MM.1S (cell line): ENCODE results near the gene MT2A.

Experiments
- DNase-seq: peaks from one replicate; pipeline ENCODE4 v3.0.0-alpha.2; 2015
- H2AFZ ChIP-seq: fragments of 300-600 bp; sonication (generic); 2 replicates; pipeline ENCODE4 v1.6.0; 2016; ENCODE audit warnings: antibody characterized with exemption, low read length
- H3F3A ChIP-seq: fragments of 300-600 bp; sonication (generic); 2 replicates; pipeline ENCODE4 v1.6.1; 2016; ENCODE audit warnings: mild to moderate bottlenecking, antibody characterized with exemption, low read length, moderate library complexity, mixed read lengths; ENCODE audit not compliant: insufficient read depth
- H3K27ac ChIP-seq: fragments of 300-600 bp; sonication (generic); 2 replicates; pipeline ENCODE4 v1.5.1; 2016; ENCODE audit warnings: mild to moderate bottlenecking, low read length
- H3K27me3 ChIP-seq: fragments of 300-600 bp; sonication (generic); replicated peaks from 2 replicates; pipeline ENCODE4 v1.6.0; 2016; ENCODE audit warnings: low read length; ENCODE audit not compliant: insufficient read depth
- H3K36me3 ChIP-seq: fragments of 300-600 bp; sonication (generic); replicated peaks from 2 replicates; pipeline ENCODE4 v1.6.1; 2016; ENCODE audit warnings: mild to moderate bottlenecking, low read length, mixed read lengths; ENCODE audit not compliant: insufficient read depth
- H3K4me1 ChIP-seq: fragments of 300-600 bp; sonication (generic); 2 replicates; pipeline ENCODE4 v1.6.1; 2016; ENCODE audit warnings: low read length, mixed read lengths
- H3K4me2 ChIP-seq: fragments of 300-600 bp; sonication (generic); 2 replicates; pipeline ENCODE4 v1.6.0; 2016; ENCODE audit warnings: low read depth, low read length
- H3K4me3 ChIP-seq: fragments of 300-600 bp; sonication (generic); 2 replicates; pipeline ENCODE4 v1.5.1; 2016; ENCODE audit warnings: low read length, mixed read lengths
- H3K79me2 ChIP-seq: fragments of 300-600 bp; sonication (generic); 2 replicates; pipeline ENCODE4 v1.6.1; 2016; ENCODE audit warnings: mixed run types, low read length, mixed read lengths
- H3K9ac ChIP-seq: fragments of 300-600 bp; sonication (generic); 2 replicates; pipeline ENCODE4 v1.6.1; 2016; ENCODE audit warnings: low read length, mixed read lengths
- H3K9me2 ChIP-seq: fragments of 300-600 bp; sonication (generic); replicated peaks from 2 replicates; pipeline ENCODE4 v1.6.1; 2016; ENCODE audit warnings: mild to moderate bottlenecking, low read length, mixed read lengths; ENCODE audit not compliant: insufficient read depth
- H3K9me3 ChIP-seq: fragments of 300-600 bp; sonication (generic); replicated peaks from 2 replicates; pipeline ENCODE4 v1.6.1; 2016; ENCODE audit warnings: mild to moderate bottlenecking, low read length, mixed read lengths; ENCODE audit not compliant: insufficient read depth
- H4K20me1 ChIP-seq: fragments of 300-600 bp; sonication (generic); 2 replicates; pipeline ENCODE4 v1.6.1; 2016; ENCODE audit warnings: mild to moderate bottlenecking, low read length, moderate library complexity, mixed read lengths; ENCODE audit not compliant: insufficient read depth
- CTCF ChIP-seq: fragments of 300-600 bp; sonication (generic); IDR thresholded peaks from 2 replicates; pipeline ENCODE4 v1.5.1; 2016; ENCODE audit warnings: antibody characterized with exemption, low read length, mixed read lengths
- EZH2 ChIP-seq: fragments of 300-600 bp; sonication (generic); optimal IDR thresholded peaks from 2 replicates; pipeline ENCODE3; 2017; ENCODE audit warnings: low read depth, mild to moderate bottlenecking, antibody characterized with exemption, low read length, mixed read lengths
- EZH2phosphoT487 ChIP-seq: fragments of 300-600 bp; sonication (generic); IDR thresholded peaks from 2 replicates; pipeline ENCODE4 v1.6.1; 2018; ENCODE audit warnings: antibody characterized with exemption, low read length

Gene MT2A

GRCh38 chr16:56610609-56611111, 2.3 kb downstream of the MT2A start:
- Histone ChIP-seq H3K27me3 (peaks cover 16% of the 10 kb centered on the region), H3K4me2 (no peak overlapping the region), H3K4me3 (no peak overlapping the region), H3F3A (peaks cover 16% of the 10 kb centered on the region), H3K9ac (no peak overlapping the region), H3K27ac (no peak overlapping the region), H3K36me3 (no peaks in the 10 kb centered on the region), H2AFZ (no peak overlapping the region), H4K20me1 (no peaks in the 10 kb centered on the region), H3K9me3 (no peaks in the 10 kb centered on the region), H3K9me2 (no peaks in the 10 kb centered on the region), H3K4me1 (peaks cover 19% of the 10 kb centered on the region), H3K79me2 (no peaks in the 10 kb centered on the region)
- DNase-seq, result no peak
- TF ChIP-seq EZH2, result no peak
- TF ChIP-seq CTCF, result no peak
- no peak for TF ChIP-seq EZH2phosphoT487

GRCh38 chr16:56611281-56611833, 3.0 kb downstream of the MT2A start:
- Histone ChIP-seq H3K27ac (no peak overlapping the region), H3K27me3 (peaks cover 17% of the 10 kb centered on the region), H4K20me1 (no peaks in the 10 kb centered on the region), H3K4me2 (no peak overlapping the region), H3K4me1 (peaks cover 19% of the 10 kb centered on the region), H3K9me3 (no peaks in the 10 kb centered on the region), H3F3A (peaks cover 16% of the 10 kb centered on the region), H2AFZ (no peak overlapping the region), H3K9me2 (no peaks in the 10 kb centered on the region), H3K36me3 (no peaks in the 10 kb centered on the region), H3K9ac (no peak overlapping the region), H3K79me2 (no peaks in the 10 kb centered on the region), H3K4me3 (no peak overlapping the region)
- DNase-seq, result no peak
- TF ChIP-seq EZH2phosphoT487 (no peak), CTCF (no peak), EZH2 (no peak)

DNA sequence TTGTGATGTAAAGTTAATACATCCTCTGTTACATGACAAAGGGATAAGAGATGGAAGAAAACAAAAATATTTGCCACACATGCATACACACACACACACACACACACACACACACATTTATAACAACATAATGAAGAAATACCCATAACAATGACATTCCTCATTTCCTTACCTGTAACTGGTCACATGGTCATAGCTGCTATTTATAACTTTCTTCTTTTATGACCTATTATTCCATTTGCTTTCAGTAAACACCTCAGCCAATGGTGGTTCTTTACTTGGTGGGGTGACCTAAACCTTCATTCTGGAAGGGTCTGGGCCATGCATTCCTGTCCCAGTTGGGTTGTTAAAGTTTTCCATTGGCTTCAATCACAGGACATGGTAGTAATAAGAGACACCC, 5.3 kb downstream of the MT2A start:
- H2AFZ ChIP-seq, result no peak overlapping the region
- H3K9me3 ChIP-seq, result no peaks in the 10 kb centered on the region
- H3K9me2 ChIP-seq, result no peaks in the 10 kb centered on the region
- no peaks in the 10 kb centered on the region for H3K79me2 ChIP-seq
- no peaks in the 10 kb centered on the region for H4K20me1 ChIP-seq
- H3K36me3 ChIP-seq, result no peaks in the 10 kb centered on the region
- H3K4me2 ChIP-seq, result no peak overlapping the region
- no peak overlapping the region for H3K4me3 ChIP-seq
- peaks cover 19% of the 10 kb centered on the region for H3K4me1 ChIP-seq
- H3K27me3 ChIP-seq, result peaks cover 40% of the 10 kb centered on the region
- no peak overlapping the region for H3K9ac ChIP-seq
- H3K27ac ChIP-seq, result no peak overlapping the region
- H3F3A ChIP-seq, result peaks cover 13% of the 10 kb centered on the region
- TF ChIP-seq EZH2phosphoT487, result no peak
- TF ChIP-seq CTCF, result no peak
- TF ChIP-seq EZH2, result no peak
- no peak for DNase-seq
